OCI-LY3 (cell line): ENCODE results near the gene LARP1.

ENCODE experiments used
- EZH2phosphoT487 ChIP-seq: fragments of 200-600 bp; shearing (Covaris generic); IDR thresholded peaks from 2 replicates; pipeline ENCODE4 v1.6.1; 2018; ENCODE audit warnings: antibody characterized with exemption, mixed run types, low read depth
- TF ChIP-seq, protein P1 (sequence below): fragments of 200-600, 300-600 bp; sonication (generic); IDR thresholded peaks from 2 replicates; pipeline ENCODE4 v1.5.1; 2014; ENCODE audit warnings: antibody characterized with exemption, low read length, low read depth

- TF ChIP-seq, protein P1, sequence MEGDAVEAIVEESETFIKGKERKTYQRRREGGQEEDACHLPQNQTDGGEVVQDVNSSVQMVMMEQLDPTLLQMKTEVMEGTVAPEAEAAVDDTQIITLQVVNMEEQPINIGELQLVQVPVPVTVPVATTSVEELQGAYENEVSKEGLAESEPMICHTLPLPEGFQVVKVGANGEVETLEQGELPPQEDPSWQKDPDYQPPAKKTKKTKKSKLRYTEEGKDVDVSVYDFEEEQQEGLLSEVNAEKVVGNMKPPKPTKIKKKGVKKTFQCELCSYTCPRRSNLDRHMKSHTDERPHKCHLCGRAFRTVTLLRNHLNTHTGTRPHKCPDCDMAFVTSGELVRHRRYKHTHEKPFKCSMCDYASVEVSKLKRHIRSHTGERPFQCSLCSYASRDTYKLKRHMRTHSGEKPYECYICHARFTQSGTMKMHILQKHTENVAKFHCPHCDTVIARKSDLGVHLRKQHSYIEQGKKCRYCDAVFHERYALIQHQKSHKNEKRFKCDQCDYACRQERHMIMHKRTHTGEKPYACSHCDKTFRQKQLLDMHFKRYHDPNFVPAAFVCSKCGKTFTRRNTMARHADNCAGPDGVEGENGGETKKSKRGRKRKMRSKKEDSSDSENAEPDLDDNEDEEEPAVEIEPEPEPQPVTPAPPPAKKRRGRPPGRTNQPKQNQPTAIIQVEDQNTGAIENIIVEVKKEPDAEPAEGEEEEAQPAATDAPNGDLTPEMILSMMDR = no peak
- TF ChIP-seq EZH2phosphoT487 = no peak
Measured at GRCh38 chr5:154706416-154706815, 48.8 kb upstream of the LARP1 start.
